ENCODE measurements around the gene MIDN.
A peak's percentile ranks its signal among the peaks of the same experiment; 100 is the strongest.

The MIDN gene

DNA sequence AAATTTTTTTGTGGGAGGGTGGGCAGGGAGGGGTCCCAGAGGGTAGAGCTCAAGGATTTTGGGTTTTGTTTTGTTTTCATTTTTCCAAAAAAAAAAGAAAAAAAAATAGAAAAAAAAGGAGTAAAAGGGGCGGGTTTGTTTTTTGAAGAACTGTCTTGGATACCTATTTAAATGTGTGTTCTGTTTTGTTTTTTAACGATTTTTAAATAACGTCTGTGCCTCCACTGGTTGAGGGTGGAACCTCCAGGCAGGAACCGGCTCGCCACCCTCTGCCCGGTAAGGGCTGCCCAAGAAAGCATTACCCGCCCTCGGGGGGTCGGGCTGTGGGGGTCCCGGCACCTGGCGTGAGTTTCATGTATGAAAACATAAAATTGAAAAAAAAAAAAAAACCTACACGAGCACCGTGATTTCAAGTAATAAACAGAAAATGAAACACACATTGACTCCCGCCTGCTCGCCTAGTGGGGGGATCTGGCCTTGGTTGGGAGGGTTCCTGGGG lies 10.4 kb downstream of the MIDN start:
- DNase-seq (ENCODE audit: low spot score), result no peak

DNA sequence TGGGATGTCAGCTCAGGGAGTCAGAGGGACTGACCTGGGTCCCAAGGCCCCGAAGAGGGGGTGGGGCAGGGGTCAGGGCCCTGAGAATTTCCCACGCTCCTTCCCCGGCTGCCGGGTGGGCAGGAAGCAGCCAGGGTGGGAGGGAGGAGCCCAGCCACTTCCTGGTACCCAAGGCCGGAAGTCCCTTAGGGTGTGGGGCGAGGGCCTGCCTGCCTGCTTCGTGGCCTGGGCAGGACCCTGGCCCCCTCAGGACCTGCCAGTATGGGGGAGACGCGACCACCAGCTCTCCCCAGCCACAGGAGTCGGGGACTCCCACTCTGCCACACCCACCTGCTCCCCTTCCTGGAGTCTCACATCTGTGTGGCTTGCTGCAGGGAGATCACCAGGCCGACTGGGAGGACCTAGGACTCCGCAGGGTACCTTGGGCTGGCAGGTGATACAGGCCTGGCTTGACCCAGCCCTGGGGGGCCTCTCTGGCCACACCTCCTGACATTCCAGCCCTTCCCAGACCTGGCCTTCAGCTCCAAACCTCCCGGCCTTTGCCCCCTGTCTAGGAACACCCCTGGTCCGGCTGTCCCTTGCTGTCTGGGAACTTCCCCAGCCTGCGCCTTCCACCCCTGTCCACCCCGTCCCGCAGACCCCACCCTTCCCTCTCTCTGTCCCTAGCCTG lies 11.0 kb downstream of the MIDN start:
- peak; percentile 81 for DNase-seq (ENCODE audit: low spot score)

DNA sequence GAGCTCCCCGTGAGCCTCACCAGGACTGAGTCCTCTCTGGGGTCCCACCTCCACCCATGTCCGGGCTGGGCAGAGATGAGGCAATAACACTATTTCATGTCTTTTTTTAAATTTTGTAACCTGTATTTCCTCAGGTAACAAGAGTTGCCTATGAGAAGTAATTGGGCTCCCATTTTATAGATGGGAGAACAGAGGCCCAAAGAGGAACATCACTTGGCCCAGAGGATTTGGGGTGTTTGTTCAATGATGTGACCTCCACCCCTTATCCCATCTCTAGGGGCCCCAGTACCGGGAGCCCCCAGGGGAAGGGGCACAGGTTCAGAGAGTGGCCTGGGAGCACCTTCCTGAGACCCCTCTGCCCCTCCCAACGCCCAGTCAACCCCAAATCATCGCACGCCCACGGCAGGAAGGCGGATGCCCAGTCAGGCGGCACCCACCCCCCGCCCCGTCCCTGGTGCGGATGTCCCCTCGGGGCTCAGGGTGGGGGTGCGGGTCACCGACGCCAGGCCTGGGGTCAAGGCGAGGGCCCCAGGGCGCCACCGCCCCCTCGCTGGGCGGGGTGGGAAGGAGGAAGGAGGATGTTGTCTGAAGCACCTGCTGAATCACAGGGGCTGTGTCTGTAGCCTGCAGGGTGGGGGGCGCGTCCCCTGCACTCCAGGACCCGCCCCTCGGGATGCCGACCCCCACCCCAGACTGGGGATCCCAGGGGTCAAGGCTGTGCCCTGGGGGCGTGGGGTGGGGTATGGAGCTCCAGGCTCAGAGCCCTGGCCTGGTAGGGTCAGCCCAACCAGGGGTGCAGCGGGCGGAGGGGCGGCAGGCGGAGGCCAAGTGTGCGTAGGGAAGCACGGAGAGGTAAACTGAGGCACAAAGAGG lies 11.7 kb downstream of the MIDN start:
- no peak for DNase-seq (ENCODE audit: low spot score)

DNA sequence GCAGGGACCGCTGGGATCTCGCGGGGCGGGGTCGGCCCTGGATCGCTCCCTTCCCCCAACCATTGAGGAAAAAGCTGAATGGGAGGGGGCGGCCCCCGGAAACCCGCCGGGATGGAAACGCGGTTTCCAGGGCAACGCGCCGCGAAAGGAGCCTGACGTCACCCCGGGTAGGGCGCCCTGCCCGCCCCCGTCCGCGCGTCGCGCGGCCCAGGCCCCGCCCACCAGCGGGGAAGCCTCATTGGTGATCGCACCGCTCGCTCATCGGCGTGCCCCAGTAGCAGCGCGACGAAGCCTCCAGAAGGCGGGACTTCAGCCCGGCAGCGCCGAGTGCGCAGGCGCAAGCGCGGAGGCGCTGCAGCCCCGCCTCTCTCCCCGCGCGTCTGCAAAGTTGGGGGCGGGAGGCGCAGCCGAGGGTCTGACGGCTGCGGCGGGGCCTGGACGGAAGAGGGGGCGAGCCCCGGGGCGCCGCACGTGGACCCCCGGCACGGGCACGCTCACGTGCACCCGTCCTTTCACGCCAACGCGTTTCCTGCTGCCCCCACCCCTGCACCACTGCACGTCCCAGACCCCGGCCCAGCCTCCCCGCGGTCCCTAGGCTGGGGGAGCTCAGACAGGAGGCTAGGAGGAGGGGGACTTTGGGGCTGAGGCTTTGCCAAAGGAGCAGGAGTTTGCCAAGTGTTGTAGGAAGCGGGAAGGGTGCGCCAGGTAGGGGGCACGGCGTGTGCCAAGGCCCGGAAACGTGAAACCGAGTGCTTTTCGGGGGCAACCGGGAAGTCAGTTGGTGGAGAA lies 12.6 kb downstream of the MIDN start:
- DNase-seq (ENCODE audit: low spot score), result peak; percentile 83

DNA sequence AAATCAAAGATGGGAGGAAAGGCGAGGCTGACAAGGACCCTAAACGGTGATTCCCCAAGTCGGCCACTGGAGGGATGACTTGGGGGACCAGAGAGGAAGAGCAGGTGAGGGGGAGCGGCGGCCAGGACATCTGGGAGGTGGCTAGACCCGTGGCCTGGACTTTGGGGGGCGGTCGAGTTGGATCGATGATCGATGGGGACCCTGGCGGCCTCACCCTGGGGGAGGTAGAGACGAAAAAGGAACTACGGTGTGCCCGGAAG lies 13.1 kb downstream of the MIDN start:
- DNase-seq (ENCODE audit: low spot score), result no peak

DNA sequence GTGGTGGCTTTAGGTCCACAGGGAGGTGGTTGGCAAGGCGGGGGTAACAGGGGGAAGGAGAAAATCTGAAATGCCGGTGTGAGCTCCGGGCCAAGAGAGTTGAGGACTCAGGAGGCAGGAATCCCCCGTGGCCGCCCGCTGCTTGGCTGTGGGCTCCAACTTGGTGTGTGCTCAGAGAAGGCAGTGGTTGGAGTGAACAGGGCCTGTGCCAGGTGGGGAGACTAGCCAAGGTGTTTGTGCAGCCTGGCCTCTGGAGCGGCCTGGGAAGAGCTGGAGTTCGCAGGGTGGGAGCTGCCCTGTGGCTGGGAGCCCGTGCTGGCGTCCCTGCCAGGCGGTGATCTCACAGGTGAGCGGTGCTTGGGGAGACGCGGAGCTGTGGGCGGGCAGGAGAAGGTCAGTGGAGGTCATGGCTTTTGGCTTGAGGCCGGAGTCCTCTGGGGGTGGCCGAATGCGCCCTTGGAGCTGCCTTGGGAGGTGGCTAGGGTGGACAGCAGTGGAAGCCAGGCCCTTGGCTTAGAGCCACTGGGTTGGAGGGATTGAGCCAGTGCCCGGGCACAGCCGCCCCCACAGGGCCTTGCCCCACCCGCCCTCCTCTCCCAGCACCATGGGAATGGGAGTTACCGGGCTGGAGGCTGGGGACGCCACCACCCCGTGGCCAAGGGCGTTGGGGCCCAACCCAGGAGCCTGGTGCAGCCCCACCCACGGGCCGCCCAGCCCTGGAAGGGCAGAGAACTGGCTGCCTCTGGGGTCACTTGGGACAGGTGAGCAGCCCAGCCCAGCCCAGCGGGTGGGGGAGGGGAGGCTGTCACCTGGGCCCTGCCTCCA lies 13.6 kb downstream of the MIDN start:
- peak; percentile 77 for DNase-seq (ENCODE audit: low spot score)

DNA sequence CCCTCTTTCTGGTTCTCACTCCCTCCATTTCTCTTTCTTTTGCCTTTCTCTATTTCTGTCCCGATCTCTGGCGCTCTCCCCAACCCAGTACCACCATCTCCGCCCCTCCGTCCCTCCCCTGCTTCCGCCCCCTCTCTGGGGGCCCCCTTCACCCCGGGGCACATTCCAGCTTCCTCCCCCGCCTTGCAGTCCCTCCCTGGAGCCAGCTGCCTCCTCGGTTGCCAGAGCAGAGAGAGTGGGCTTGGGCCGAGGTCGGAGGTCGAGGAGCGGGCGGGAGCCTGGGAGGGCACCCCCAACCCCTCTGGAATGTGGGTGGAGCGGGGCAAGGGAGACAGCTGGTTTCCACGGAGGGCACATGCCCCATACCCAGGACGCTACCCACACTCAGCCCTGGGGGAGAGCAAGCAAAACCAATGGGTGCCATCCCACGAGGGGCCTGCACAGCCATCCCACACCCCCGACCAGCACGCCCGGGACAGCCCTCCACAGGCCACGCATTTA lies 14.3 kb downstream of the MIDN start:
- DNase-seq (ENCODE audit: low spot score), result no peak

DNA sequence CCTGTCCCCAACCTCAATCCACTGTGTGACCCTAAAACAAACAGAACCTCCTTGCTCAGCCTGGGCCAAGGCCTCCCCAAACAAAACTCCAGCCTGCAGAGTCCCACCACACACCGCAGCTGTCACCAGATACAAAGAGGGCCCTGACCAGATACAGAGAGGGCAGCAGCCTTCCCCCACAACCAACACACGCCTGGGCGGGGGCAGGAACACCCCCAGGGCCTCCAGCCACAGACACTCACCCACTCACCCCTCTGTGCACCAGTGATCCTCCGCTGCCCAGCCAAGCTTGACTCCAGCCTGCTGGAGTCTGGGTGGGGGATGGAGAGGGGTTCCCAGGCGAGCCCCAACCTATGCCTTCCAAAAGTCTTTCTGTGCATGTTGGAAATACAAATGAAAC lies 14.8 kb downstream of the MIDN start:
- DNase-seq (ENCODE audit: low spot score), result no peak

DNA sequence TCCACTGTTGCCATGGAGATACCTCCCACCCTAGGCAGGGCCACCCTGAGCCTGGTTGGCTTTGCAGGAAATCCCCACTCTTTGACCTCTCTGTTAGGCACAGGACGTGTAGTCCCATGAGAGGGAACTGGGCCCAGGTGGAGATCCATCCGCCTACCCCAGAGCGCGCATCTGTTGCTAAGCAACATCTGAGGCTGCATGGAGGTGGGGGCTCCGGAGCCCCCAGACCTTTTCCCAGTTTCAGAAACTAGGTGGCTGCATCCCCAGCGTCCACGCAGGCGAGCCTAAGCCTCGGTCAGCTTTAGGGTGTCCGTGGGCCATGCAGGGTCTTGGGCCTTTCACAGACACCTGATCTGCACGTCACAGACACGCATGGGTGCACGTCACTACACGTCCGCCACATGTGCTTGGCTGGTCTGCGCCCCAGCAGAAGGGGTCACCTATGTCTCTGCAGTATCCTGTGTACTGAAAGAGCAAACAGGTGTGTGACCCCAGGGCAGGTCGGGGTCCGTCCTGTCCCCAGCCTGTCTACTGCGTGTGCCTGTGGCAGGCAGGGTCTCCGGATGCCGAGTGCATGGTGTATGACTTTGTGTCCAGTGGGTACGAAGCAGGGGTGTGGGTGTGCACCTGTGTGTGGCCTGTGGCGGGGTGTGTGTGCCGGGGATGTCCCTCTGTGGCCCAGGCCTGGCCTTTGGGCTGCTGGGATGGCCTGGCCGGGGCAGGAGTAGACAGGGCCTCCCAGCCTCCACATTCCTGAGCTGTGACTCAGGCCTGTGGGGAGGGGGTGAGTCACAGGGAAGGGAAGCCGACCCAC lies 16.6 kb downstream of the MIDN start:
- peak; percentile 75 for DNase-seq (ENCODE audit: low spot score)

DNA sequence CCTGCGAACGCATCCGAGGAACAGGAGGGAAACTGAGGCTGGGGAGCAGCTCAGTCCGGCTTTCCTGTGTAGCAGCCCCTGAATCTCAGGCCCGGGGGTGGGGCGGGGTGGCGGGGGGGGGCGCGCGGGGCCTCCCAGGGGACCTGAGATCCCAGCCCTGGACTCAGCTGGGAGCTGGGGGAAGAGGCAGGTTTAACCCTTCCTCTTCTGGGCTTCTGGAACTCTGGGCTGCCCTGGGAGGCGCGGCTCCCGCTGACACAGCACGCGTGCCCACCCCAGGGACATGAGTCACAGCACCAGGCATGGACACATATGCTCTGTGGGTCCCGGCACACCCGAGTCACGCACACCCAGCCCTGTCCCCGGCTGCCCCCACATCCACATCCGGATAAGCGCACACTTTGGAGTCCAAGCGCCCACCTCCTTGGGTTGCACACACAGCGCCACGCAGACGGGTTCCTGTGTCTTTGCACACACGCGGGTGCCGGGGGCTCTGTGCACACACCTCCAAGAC lies 17.3 kb downstream of the MIDN start:
- DNase-seq (ENCODE audit: low spot score), result peak; percentile 75

DNA sequence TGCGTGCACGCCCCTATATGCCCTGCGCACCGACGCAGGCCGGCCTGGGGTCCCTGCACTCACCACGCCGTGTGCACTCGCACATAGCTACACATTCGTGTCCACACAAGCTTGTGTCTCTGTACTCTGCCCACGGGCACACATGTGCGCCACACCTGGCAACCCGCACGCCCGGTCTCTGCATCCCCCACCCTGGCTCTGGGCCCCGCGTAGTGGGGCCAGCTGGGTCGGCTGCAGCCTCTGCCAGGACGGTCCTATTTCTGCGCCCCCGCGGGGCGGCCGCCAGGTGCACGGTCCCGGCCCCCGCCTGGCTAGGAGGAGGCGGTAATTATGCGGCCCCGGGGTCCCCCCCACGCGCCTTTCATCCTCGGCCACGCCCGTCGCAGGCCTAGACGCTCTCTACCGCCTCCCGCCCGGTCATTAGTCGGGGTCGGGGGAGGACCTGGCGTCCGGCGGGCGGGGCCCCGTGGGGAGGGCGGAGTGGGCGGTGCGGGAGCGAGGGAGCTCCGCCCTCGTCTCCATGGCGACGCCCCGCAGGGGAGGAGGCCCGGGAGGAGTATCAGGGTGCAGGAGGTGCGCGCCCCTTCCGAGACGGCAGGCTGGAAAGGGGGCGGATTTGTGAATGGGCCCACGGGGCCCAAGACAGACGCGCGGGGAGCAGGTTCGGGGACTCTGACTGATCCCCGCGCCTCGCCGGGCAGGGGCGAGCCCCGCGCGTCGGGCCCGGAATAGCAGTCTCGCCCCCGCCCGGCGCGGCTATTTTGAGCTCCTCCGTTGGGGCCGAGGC lies 17.9 kb downstream of the MIDN start:
- DNase-seq (ENCODE audit: low spot score), result peak; percentile 82

DNA sequence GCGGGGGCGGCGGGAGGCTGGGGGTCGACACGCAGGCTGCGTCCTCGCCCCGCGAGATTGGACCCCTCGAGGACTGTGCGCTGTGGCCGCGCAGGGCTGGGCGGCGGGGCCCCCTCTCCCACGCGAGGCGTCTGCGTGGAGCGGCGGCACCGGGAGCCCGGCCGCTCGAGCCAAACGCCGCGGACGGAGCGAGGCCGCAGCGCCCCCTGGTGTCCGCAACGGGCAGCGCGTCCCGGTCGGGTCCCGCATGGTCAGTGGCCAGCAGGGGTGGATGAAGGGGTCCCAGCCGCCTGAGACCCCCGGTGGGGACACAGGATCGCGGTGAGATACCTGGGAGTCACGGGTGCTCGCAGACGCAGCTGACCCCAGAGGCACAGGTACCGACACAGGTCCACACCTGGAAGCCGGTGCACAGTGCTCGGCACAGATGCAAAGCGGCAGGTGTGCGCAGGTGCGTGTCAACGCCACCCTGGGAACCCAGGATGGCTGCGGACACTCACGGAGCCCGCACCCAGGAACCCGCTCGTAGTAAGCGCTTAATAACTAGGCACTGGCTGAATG lies 18.6 kb downstream of the MIDN start:
- DNase-seq (ENCODE audit: low spot score), result no peak

DNA sequence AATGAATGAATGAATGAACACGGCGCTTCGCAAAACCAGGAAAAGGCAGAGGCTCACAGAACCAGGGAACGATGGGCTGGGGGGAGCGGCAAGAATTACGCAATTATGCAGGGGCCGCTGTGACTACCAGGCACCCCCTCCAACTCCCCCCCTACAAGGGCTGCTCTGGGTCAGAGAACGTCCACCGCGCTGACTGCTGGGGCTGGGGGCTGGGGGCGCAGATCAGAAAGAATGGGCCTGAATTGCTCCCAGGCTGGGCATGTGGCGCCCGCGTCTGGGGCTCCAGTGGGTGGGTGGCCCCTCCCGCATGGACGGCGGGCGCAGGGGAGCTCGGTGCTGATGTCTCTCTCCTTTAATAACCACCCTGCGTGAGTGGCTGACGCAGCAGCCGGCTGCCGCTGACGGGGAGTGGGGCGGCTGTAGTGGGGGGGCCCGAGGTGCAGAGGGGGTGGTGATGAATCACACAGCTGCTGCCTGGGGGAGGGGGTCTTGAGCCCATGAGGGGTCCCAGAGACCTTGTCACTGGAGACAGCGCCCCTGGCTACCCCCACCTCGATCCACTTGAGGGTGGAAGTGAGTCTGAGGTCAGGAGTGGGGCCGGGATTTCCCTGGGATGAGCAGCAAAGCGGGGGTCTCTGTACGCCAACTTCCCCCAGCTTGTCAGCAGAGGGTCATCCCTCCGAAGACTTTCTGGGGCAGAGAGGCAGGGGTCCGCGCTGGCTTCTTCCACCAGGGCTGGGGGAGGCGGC lies 19.3 kb downstream of the MIDN start:
- DNase-seq (ENCODE audit: low spot score), result no peak

DNA sequence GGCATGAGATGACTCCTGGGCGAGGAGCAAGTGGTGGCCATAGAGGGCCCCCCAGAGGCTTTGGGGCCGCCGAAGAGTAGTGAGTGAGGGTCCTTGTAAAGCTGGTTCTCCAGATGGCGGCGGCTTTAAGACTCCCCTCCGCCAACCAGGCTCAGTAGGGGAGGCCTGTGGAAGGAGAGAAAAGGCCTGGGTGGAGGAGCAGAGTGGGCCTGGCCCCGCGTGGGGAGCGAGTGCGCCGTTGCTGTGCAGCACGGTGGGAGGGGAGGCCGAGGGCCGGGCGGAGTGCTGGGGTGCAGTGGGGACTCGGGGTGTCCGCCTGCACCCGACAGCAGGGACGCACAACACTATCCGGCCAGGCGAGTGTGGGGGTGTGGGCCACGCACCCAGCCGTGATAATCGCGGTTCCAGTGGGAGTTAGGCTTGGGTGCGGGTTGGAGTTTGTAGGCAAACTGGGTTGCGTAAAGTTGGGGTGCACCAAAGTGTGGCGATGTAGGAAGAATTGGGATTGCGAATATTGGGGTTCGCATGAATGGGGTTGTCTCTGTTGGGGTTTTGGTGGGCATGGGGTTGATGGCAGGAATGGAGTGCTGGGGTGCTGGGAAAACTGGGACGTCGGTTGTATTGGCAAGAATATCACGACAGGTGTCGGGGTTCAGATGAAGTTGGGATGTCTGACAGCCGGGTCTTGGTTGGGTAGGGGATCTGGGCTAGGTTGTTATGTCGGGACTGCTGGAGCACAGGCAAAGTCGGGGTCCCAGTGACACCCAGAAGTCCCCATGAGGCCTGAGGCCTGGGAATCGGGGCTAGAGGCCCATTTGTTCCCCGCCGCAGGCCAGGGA lies 20.1 kb downstream of the MIDN start:
- DNase-seq (ENCODE audit: low spot score), result no peak

DNA sequence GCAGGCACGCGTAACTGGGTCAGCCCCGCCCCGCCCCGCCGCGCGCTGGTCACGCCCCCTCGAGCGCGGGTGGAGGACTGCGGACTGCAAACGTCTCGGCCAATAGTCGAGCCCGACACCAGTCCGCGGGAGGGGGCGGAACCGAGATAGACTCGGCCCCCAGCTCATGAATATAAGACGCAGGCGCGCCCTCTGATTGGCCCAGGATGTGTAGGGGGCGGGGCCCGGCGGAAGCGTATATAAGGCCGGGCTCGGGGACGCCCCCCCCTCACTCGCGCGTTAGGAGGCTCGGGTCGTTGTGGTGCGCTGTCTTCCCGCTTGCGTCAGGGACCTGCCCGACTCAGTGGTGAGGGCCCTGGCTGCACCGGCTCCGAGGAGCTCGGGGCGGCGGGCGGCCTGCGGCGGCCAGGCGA lies 20.7 kb downstream of the MIDN start, which contains the start of gene CIRBP:
Gene CIRBP, plus strand, starts transcription at position 268 of the 413 bp plus-strand sequence. CDS start 1,602 bp downstream, outside the sequence.
- peak; percentile 94 for DNase-seq (ENCODE audit: low spot score)

DNA sequence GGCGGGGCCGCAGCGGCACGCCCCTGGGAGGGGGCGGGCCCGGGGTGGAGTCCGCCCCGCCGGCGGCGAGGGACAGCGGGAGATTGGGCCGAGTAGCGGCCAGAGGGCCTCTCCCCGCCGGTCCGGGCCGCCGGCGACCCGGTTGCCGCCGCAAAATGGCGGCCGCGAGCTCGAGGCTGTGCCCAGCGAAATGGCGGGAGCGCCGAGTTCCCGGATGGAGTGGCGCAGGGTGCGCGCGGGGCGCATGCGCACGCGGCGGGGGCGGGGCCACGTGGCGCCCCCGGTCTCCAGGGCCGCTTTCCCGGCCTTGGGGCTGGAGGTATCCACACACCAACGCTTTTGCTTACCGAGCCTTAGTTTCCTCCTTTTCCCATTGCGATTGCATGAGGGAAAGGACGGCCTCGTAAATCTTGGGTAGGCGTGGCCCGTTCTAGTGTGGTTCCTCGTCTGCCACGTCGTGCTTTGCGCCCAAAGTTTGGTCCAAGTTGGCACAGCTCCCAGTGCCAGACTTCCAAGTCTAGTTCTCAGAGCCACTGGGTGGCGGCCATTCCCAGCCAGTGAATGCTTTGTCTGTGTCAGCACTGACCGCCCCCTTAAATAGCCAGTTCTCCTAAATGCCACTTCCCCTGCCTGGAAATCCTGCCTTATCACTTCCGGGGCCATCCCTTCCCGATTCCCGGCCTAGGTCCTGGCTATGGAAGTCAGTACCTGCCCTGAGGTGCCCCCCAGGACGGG lies 21.3 kb downstream of the MIDN start:
- peak; percentile 59 for DNase-seq (ENCODE audit: low spot score)

Data from SW480 (cell line).